ENCODE data around the gene ASB2. TPM values are rescaled to one million over a fixed set of nuclear protein-coding genes. Genes with fewer than 3 reads are reported as not detected.

ASB2 gene
- total and polyA plus RNA-seq, 8 donors: 2.0 to 199 (median 18.7) TPM

GRCh38 chr14:93977171-93977570 lies 801 bp upstream of the ASB2 start:
- H3K27me3 ChIP-seq: no peaks in the 10 kb centered on the region
- H3K4me1 ChIP-seq: peaks cover 0 to 39% (median 13%) of the 10 kb centered on the region in 4 donors
- no peak overlapping the region for H3K4me3 ChIP-seq
- 64 to 73% (median 66%) methylated on average over 5 of the region's 5 CpGs for WGBS, 5 donors
- intact Hi-C loops (cut with DNase I; ENCODE audit: low total_unique reads): no loop called here
- H3K27ac ChIP-seq: peak overlapping the region; percentile 39 to 90 (median 79)
- no peak for DNase-seq
- H3K36me3 ChIP-seq: no peaks in the 10 kb centered on the region
- TF ChIP-seq EP300 (IDR thresholded peaks at IDR 0.05) (no peak), POLR2A (IDR thresholded peaks at IDR 0.05) (no peak), POLR2AphosphoS5 (IDR thresholded peaks at IDR 0.05) (no peak), CTCF (IDR thresholded peaks at IDR 0.05) (no peak)
- H3K9me3 ChIP-seq: no peaks in the 10 kb centered on the region

GRCh38 chr14:93975791-93976476 lies 436 bp downstream of the ASB2 start:
- no peak for DNase-seq
- H3K4me1 ChIP-seq: peaks cover under 1 to 35% (median 11%) of the 10 kb centered on the region in 4 donors
- H3K36me3 ChIP-seq: no peaks in the 10 kb centered on the region
- no peaks in the 10 kb centered on the region for H3K9me3 ChIP-seq
- peak overlapping the region; percentile 6 to 48 (median 42) for H3K4me3 ChIP-seq
- H3K27ac ChIP-seq: peak overlapping the region in 4 of 5 donors; percentile 73 to 90 (median 79)
- TF ChIP-seq POLR2A (IDR thresholded peaks at IDR 0.05) (no peak), CTCF (IDR thresholded peaks at IDR 0.05) (no peak), POLR2AphosphoS5 (IDR thresholded peaks at IDR 0.05) (no peak), EP300 (IDR thresholded peaks at IDR 0.05) (no peak)
- intact Hi-C loops (cut with DNase I; ENCODE audit: low total_unique reads): no loop called here
- 46 to 69% (median 61%) methylated on average over 9 of the region's 9 CpGs for WGBS, 5 donors
- H3K27me3 ChIP-seq: no peaks in the 10 kb centered on the region

DNA sequence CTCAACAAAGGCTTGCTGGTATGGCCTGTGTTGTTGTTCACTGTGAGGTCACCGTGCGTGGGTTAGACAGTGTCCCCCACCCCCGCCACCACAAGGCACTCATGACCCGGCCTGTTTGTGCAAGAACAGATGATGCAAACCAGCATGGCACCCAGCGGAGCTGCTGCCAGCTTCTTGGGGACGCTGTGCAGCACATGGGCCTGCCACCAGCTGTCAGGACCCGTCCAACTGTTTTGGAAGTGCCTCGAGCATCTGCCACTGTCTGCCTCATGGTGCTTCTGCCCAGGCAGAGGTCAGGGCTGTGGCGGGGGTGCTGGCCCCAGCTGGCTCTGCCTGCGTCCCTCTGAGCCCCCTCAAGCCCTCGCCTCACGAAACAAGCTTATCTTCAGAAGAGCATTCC lies 1.5 kb downstream of the ASB2 start:
- TF ChIP-seq POLR2AphosphoS5 (IDR thresholded peaks at IDR 0.05) (peak in 2 of 3 donors; percentile 1 to 34), POLR2A (IDR thresholded peaks at IDR 0.05) (no peak)
- DNase-seq: no peak
- Histone ChIP-seq H3K4me3 (peak overlapping the region; percentile 6 to 48 (median 42)), H3K36me3 (no peaks in the 10 kb centered on the region), H3K27ac (peak overlapping the region in 3 of 5 donors; percentile 73 to 90 (median 79)), H3K9me3 (no peaks in the 10 kb centered on the region), H3K4me1 (peaks cover 6 to 39% (median 19%) of the 10 kb centered on the region in 4 donors), H3K27me3 (no peaks in the 10 kb centered on the region)
- intact Hi-C loops (cut with DNase I; ENCODE audit: low total_unique reads): no loop called here
- WGBS, 5 donors: 70 to 89% (median 81%) methylated on average over 12 of the region's 12 CpGs

DNA sequence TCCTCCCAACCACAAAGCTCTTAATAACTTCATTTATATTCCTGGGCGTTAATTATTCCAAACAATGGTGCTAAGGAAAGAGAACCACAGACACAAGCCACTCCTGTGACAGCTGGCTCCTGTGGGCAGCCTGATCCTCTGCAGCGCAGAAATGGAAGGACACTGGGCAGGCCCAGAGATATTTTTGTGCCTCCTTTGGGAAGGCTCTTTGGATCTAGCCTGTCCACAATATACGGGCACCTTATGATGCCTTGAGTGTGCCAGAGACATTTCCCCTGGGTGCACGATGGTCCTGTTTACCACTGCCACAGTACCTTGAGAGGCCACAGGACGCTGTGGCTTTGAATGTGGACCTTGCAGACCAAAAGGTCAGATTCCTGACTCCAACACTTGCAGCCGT lies 2.1 kb downstream of the ASB2 start:
- peak overlapping the region; percentile 6 to 48 (median 42) for H3K4me3 ChIP-seq
- no peaks in the 10 kb centered on the region for H3K27me3 ChIP-seq
- H3K27ac ChIP-seq: peak overlapping the region in 3 of 5 donors; percentile 73 to 90 (median 79)
- H3K9me3 ChIP-seq: no peaks in the 10 kb centered on the region
- H3K36me3 ChIP-seq: no peaks in the 10 kb centered on the region
- intact Hi-C loops (cut with DNase I; ENCODE audit: low total_unique reads): no loop called here
- WGBS, 5 donors: 72 to 86% (median 81%) methylated on average over 5 to 6 of the region's 6 CpGs
- H3K4me1 ChIP-seq: peaks cover 6 to 44% (median 22%) of the 10 kb centered on the region in 4 donors
- no peak for TF ChIP-seq POLR2A (IDR thresholded peaks at IDR 0.05)
- TF ChIP-seq POLR2AphosphoS5 (IDR thresholded peaks at IDR 0.05): no peak
- TF ChIP-seq EP300 (IDR thresholded peaks at IDR 0.05): no peak
- no peak for TF ChIP-seq CTCF (IDR thresholded peaks at IDR 0.05)
- DNase-seq: no peak

DNA sequence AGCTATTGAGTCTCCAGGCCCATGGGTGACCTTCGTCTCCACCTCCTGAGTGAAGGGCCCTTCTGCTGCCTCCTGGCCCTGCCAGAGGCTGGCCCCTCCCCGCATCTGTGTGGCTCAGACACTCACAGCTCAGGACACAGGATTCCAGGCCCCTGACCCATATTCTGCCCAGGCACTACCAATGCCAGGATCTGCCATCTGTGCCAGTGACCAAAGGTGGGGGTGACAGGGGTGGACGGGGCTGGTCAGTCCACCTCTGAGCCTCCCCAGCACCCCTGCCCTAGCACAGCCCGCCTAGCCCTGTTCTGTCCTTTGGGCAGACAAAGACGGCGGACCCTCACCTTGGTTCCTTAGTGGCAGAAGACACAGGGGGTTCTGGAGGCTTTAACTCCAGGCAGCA lies 2.8 kb downstream of the ASB2 start:
- Histone ChIP-seq H3K9me3 (no peaks in the 10 kb centered on the region), H3K4me1 (peaks cover 6 to 50% (median 24%) of the 10 kb centered on the region in 4 donors), H3K27ac (peak overlapping the region in 3 of 5 donors; percentile 73 to 90 (median 79)), H3K36me3 (no peaks in the 10 kb centered on the region), H3K27me3 (no peaks in the 10 kb centered on the region), H3K4me3 (peak overlapping the region in 3 of 4 donors; percentile 41 to 48 (median 43))
- DNase-seq: no peak
- intact Hi-C loops (cut with DNase I; ENCODE audit: low total_unique reads): no loop called here
- TF ChIP-seq CTCF (IDR thresholded peaks at IDR 0.05): no peak
- no peak for TF ChIP-seq EP300 (IDR thresholded peaks at IDR 0.05)
- TF ChIP-seq POLR2A (IDR thresholded peaks at IDR 0.05): no peak
- no peak for TF ChIP-seq POLR2AphosphoS5 (IDR thresholded peaks at IDR 0.05)
- WGBS, 5 donors: 67 to 91% (median 85%) methylated on average over 5 to 6 of the region's 6 CpGs
